Islet precursor cell (in vitro differentiated cells): ENCODE measurements around the gene PHOSPHO1.
"Not testable (repeated sequence)": the region's sequence is repeated elsewhere in the genome, so short reads cannot be mapped to it uniquely, and the experiment has no call there.

Experiments used
- DNase-seq: peaks from one replicate; pipeline ENCODE4 v3.0.0-alpha.2; 2018

PHOSPHO1 gene

DNA sequence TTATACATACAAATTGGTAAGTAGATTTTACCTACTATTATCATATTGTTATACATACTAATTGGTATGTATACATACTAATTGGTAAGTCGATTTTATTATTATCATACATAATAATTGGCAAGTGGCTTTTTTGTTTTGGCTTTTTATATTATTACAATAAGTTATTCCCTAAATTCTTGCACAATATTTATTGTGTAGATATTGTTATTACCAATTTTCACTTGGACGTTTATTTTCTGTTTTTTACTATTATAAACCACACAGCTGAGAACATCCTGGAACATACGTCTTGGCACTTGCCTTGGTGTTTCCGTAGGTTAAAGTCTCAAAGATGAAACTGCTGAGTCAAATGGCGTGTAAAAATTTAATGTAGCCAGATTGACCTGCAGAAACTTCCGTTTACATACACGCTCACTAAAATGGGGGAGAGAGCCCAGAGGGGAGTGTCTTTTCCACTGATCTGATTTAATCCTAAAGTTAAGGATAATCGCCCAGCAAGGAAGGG lies 39.1 kb downstream of the PHOSPHO1 start:
- DNase-seq, result no peak

DNA sequence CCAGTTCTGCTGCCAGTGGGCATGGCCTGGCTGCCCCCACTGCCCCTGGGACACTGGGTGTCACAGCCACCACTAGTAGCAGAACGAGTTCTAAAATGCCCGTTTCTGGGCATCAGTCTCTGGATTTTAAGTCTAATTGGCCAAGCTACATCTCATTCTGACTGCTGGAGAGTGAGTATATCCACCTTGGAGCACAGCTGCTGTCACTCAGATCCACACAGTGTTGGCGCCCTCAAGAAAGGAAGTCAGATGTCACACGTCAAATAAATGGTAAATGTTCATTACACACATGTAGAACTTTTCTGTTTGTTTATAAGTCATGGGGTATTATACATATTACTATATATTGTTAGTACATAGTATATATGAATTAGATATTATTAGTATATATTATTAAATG lies 39.7 kb downstream of the PHOSPHO1 start:
- no peak for DNase-seq

DNA sequence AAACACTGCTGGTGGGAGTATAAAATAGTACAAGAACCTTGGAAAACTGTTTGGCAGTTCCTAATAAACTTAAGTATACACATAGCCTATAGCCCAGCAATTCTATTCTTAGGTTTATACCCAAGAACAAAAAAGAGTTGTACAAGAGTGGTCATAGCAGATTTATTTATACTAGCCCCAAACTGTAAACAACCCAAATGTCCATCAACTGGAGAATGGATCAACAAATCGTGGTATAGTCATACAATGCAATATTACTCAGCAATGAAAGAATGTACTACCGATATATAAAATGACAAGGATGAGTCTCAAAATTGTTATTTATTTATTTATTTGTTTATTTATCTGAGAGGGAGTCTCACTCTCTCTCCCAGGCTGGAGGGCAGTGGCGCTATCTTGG lies 43.3 kb downstream of the PHOSPHO1 start:
- no peak for DNase-seq

DNA sequence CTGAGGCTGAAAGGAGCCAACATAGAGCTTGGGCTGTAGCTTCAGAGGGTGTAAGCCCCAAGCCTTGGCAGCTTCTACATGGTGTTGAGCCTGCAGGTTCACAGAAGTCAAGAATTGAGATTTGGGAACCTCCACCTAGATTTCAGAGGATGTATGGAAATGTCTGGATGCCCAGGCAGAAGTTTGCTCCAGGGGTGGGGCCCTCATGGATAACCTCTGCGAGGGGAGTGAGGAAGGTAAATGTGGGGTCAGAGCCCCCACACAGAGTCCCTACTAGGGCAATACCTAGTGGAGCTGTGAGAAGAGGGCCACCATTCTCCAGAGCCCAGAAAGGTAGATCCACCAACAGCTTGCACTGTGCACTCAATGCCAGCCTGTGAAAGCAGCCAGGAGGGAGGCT lies 45.2 kb downstream of the PHOSPHO1 start:
- not testable (repeated sequence) for DNase-seq

DNA sequence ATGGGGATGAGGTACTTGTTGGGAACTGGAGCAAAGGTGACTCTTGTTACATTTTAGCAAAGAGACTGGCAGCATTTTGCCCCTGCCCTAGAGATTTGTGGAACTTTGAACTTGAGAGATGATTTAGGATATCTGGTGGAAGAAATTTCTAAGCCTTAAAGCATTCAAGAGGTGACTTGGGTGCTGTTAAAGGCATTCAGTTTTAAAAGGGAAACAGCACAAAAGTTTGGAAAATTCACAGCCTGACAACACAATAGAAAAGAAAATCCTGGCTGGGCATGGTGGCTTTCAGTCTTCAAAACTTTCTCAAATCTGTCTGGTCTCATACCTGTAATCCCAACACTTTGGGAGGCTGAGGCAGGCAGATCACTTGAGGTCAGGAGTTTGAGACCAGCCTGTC lies 46.1 kb downstream of the PHOSPHO1 start:
- DNase-seq, result not testable (repeated sequence)

DNA sequence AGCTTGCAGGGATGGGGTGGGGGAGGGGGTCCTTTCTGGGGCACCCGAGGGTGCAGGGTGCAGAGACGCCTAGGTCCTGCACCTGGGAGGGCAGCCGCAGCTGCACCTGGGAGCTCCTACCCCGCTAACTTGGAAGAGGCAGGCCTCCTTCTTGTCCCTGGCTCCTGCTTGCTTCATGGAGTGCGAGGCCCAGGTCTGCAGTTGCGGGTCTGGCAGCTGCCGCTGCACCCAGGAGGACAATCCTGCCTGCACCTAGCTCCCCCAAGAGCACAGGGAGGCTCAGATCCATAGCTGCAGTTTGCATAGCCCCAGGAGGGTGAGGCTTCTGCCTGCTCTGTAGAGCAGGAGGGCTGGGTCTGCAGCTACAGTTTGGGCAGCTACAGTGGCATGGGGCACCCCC lies 46.8 kb downstream of the PHOSPHO1 start:
- DNase-seq, result no peak

DNA sequence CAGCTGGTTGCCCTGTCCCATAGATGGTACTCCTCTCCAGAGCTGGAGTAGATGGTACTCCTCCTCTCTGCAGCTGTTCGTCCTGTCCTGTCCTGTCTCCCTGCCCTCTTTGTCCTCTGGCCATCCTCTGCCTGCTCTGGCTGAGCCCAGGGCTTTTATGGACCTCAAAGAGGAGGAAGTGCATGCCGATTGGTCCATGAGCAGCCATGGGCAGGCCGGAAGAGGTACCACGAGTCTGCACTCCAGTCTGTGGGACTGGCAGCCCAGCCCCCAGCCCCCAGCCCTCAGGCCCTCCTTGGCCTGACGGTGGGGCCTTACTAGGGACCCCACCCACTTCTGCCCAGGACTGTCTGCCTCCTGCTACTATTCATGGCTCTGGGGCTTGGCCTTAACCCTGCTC lies 47.2 kb downstream of the PHOSPHO1 start:
- no peak for DNase-seq

DNA sequence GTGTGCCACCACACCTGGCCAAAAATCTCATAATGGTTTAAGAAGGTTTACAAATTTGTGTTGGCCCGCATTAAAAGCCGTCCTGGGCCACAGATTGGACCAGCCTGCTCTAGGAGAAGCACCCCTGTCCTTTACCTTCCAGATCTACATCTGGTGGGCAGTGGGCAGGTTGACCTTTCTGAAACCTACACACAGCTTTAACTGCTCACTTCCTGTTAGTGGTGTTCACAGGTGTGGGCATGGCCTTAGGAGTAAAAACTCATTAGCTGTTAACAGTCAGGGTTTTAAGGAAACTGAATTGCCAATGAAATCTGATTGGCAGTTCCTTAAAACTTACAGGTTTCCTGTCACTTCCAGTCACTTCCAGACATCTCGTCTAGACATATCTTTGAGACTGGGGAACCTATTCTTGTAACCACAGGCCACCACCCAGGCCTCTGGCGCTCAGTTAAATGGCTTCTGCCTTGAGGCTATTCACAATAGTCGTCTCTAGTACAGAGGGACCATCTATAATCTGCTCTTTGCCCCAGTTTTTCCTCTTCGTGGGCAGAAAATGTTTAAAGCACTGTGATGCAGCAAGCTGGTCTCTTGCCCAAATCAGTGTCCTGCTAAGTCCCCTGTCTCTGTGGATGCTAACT lies 49.5 kb downstream of the PHOSPHO1 start:
- peak; percentile 85 for DNase-seq

DNA sequence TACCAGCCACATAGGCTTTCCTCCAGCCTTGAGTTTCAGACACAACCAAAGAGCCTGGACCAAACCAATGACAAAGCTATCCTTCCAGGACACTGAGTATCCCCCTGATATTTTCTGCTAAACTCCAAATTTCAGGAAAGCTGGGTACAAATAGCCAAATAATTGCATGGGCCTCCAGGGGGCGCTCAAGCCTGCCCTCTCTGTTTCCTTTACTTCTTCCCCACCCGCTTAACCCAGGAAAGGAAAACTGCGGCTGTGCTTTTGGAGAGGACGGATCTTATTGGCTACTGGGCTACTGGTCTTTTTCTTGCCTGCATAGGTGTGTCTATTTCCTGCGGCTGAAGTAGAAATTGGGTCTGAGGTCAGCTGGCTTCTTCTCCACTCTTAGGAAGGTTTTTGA lies 50.3 kb downstream of the PHOSPHO1 start:
- no peak for DNase-seq

DNA sequence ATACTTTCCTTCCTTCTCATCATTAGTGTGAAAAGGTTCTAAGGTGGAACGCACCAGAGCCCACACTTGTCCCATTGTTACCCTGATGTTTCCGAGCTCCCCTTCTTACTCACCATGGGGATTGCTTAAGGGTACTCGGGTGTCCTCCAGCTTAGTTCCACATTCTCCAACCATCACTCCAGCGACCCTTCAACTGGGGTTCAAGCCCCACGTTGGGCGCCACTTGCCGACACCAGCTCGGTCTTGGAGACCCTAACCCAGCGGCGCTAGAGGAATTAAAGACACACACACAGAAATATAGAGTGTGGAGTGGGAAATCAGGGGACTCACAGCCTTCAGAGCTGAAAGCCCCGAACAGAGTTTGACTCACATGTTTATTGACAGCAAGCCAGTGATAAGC lies 54.6 kb downstream of the PHOSPHO1 start:
- not testable (repeated sequence) for DNase-seq
